ENCODE results near the gene RAI14. TPM values are rescaled to one million over a fixed set of nuclear protein-coding genes. Genes with fewer than 3 reads are reported as not detected.

RAI14 gene
- total and polyA plus RNA-seq, 2 donors (not counting 1 experiment from before 2014, with no cell fraction given), result 98.7 to 125 TPM

DNA sequence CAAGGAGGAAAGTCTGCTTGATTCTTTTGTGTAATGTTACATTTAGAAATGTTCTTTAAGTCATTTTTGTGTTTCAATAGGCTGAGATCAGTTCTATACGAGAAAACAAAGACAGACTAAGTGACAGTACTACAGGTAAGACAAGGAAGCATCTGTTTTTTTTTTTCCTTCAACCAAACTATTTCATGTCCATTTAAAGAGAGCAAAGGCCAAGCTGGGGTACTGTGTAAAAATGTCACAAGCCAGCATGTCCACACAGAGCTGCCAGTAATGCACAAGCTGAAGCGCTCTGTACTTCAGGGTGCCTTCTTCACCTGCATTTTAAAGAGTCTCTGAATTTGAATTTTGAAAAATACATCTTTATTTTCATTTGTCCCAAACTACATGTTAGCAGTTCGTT, 162.6 kb downstream of the RAI14 start:
- no peak overlapping the region for H3K27ac ChIP-seq (ENCODE audit: insufficient read depth, low read length)

GRCh38 chr5:34820593-34820992, 164.5 kb downstream of the RAI14 start:
- H3K27ac ChIP-seq (ENCODE audit: insufficient read depth, low read length), result no peak overlapping the region
- H3K4me2 ChIP-seq (ENCODE audit: extremely low read depth, insufficient read depth, low read length), result no peak overlapping the region
- DNase-seq (ENCODE audit: low read depth in 2 of 2), result no peak
- no peaks in the 10 kb centered on the region for H3K79me2 ChIP-seq (ENCODE audit: control insufficient read depth, insufficient read depth, low read length)
- TF ChIP-seq EZH2 (IDR thresholded peaks at IDR 0.05; ENCODE audit: low read length, missing control alignments) (no peak), CTCF (conservative IDR thresholded peaks at IDR 0.05 in 1 of 2, IDR thresholded peaks at IDR 0.05 in 1 of 2; ENCODE audit: low read depth in 1 of 2, low read length in 2 of 2) (no peak)
- H3K9me3 ChIP-seq (ENCODE audit: control insufficient read depth, insufficient read depth, low read depth, low read length), result no peaks in the 10 kb centered on the region
- no peak overlapping the region for H3K4me3 ChIP-seq (replicated peaks in 1 of 4; ENCODE audit: control extremely low read depth in 1 of 4, insufficient read depth in 1 of 4, low read depth in 3 of 4, low read length in 4 of 4)
- no peak overlapping the region for H2AFZ ChIP-seq (ENCODE audit: low read length)
- H3K27me3 ChIP-seq (ENCODE audit: control insufficient read depth, insufficient read depth, low read length), result no peaks in the 10 kb centered on the region
- no peak overlapping the region for H3K9ac ChIP-seq (ENCODE audit: insufficient read depth, low read length)
- no peaks in the 10 kb centered on the region for H3K4me1 ChIP-seq (ENCODE audit: control insufficient read depth, extremely low read depth, insufficient read depth, low read length)
- H3K36me3 ChIP-seq (ENCODE audit: control insufficient read depth, insufficient read depth, low read length), result peaks cover 11% of the 10 kb centered on the region
- H4K20me1 ChIP-seq (ENCODE audit: control insufficient read depth, extremely low read depth, insufficient read depth, low read length), result no peaks in the 10 kb centered on the region

More for the DNA sequence above, 162.6 kb downstream of the RAI14 start:
- H3K9me3 ChIP-seq (ENCODE audit: control insufficient read depth, insufficient read depth, low read depth, low read length), result no peaks in the 10 kb centered on the region
- H3K4me3 ChIP-seq (replicated peaks in 1 of 4; ENCODE audit: control extremely low read depth in 1 of 4, insufficient read depth in 1 of 4, low read depth in 3 of 4, low read length in 4 of 4), result no peak overlapping the region
- no peak overlapping the region for H3K9ac ChIP-seq (ENCODE audit: insufficient read depth, low read length)
- H4K20me1 ChIP-seq (ENCODE audit: control insufficient read depth, extremely low read depth, insufficient read depth, low read length), result no peaks in the 10 kb centered on the region
- H3K36me3 ChIP-seq (ENCODE audit: control insufficient read depth, insufficient read depth, low read length), result peaks cover 9% of the 10 kb centered on the region
- no peak overlapping the region for H2AFZ ChIP-seq (ENCODE audit: low read length)
- H3K27me3 ChIP-seq (ENCODE audit: control insufficient read depth, insufficient read depth, low read length), result no peaks in the 10 kb centered on the region
- H3K4me2 ChIP-seq (ENCODE audit: extremely low read depth, insufficient read depth, low read length), result no peak overlapping the region
- no peak for DNase-seq (ENCODE audit: low read depth in 2 of 2)
- no peaks in the 10 kb centered on the region for H3K79me2 ChIP-seq (ENCODE audit: control insufficient read depth, insufficient read depth, low read length)
- no peak for TF ChIP-seq EZH2 (IDR thresholded peaks at IDR 0.05; ENCODE audit: low read length, missing control alignments)
- no peak for TF ChIP-seq CTCF (conservative IDR thresholded peaks at IDR 0.05 in 1 of 2, IDR thresholded peaks at IDR 0.05 in 1 of 2; ENCODE audit: low read depth in 1 of 2, low read length in 2 of 2)
- no peaks in the 10 kb centered on the region for H3K4me1 ChIP-seq (ENCODE audit: control insufficient read depth, extremely low read depth, insufficient read depth, low read length)

DNA sequence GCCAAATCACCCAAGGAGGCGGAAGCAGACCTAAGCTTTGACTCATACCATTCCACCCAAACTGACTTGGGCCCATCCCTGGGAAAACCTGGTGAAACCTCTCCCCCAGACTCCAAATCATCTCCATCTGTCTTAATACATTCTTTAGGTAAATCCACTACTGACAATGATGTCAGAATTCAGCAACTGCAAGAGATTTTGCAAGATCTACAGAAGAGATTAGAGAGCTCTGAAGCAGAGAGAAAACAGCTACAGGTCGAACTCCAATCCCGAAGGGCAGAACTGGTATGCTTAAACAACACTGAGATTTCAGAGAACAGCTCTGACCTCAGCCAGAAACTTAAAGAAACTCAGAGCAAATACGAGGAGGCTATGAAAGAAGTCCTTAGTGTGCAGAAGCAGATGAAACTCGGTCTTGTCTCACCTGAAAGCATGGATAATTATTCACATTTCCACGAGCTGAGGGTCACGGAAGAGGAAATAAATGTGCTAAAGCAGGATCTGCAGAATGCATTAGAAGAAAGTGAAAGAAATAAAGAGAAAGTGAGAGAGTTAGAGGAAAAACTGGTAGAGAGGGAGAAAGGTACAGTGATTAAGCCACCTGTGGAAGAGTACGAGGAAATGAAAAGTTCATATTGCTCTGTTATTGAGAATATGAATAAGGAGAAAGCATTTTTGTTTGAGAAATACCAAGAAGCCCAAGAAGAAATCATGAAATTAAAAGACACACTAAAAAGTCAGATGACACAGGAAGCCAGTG, 167.0 kb downstream of the RAI14 start:
- H3K36me3 ChIP-seq (ENCODE audit: control insufficient read depth, insufficient read depth, low read length), result peaks cover 22% of the 10 kb centered on the region
- H3K9me3 ChIP-seq (ENCODE audit: control insufficient read depth, insufficient read depth, low read depth, low read length), result no peaks in the 10 kb centered on the region
- no peaks in the 10 kb centered on the region for H3K27me3 ChIP-seq (ENCODE audit: control insufficient read depth, insufficient read depth, low read length)
- no peaks in the 10 kb centered on the region for H3K4me1 ChIP-seq (ENCODE audit: control insufficient read depth, extremely low read depth, insufficient read depth, low read length)
- no peaks in the 10 kb centered on the region for H3K79me2 ChIP-seq (ENCODE audit: control insufficient read depth, insufficient read depth, low read length)
- H3K4me3 ChIP-seq (replicated peaks in 1 of 4; ENCODE audit: control extremely low read depth in 1 of 4, insufficient read depth in 1 of 4, low read depth in 3 of 4, low read length in 4 of 4), result no peak overlapping the region
- no peak for DNase-seq (ENCODE audit: low read depth in 2 of 2)
- no peak overlapping the region for H3K4me2 ChIP-seq (ENCODE audit: extremely low read depth, insufficient read depth, low read length)
- H2AFZ ChIP-seq (ENCODE audit: low read length), result no peak overlapping the region
- TF ChIP-seq CTCF (conservative IDR thresholded peaks at IDR 0.05 in 1 of 2, IDR thresholded peaks at IDR 0.05 in 1 of 2; ENCODE audit: low read depth in 1 of 2, low read length in 2 of 2) (no peak), EZH2 (IDR thresholded peaks at IDR 0.05; ENCODE audit: low read length, missing control alignments) (no peak)
- H4K20me1 ChIP-seq (ENCODE audit: control insufficient read depth, extremely low read depth, insufficient read depth, low read length), result no peaks in the 10 kb centered on the region
- H3K9ac ChIP-seq (ENCODE audit: insufficient read depth, low read length), result no peak overlapping the region
- no peak overlapping the region for H3K27ac ChIP-seq (ENCODE audit: insufficient read depth, low read length)
